Endothelial cell of umbilical vein (primary cell): Measurements from ENCODE around the gene CAMKMT. TPM values are rescaled to one million over a fixed set of nuclear protein-coding genes. Genes with fewer than 3 reads are reported as not detected.

ENCODE experiments used
- BruUV-seq: library from RNA; stranded (reverse); fragments of 400-500 nt; replicated peaks from 2 replicates; lab custom pipeline; 2021; lab: Mats Ljungman, UMichigan
- CTCF ChIA-PET: fragments of 300-600, 350-600 bp; sonication (Branson Sonifier 250); formaldehyde crosslinking; loops from one replicate; lab custom pipeline; 2021; ENCODE audit warnings: antibody characterized with exemption, inconsistent platforms; lab: Charles Lee
- POLR2A ChIA-PET: fragments of 300-600, 350-600 bp; sonication (Branson Sonifier 250); formaldehyde crosslinking; loops from one replicate; lab custom pipeline; 2021; ENCODE audit warnings: antibody characterized with exemption, inconsistent platforms; lab: Charles Lee
- DNase-seq: peaks from one replicate; pipeline ENCODE4 v3.0.0-alpha.2; 2011; ENCODE audit warnings: low read depth, low spot score
- FAIRE-seq: peaks from 2 replicates; lab custom pipeline; 2011; peaks lifted over from hg19 to GRCh38; lab: Jason Lieb, UNC
- H2AFZ ChIP-seq: 2 replicates; pipeline ENCODE4 v1.6.0; 2012; ENCODE audit warnings: low read depth, low read length, control low read depth, inconsistent platforms
- H3K27ac ChIP-seq: 2 replicates; pipeline ENCODE4 v1.5.1; 2011; ENCODE audit warnings: low read depth, mild to moderate bottlenecking, control low read depth, low read length, moderate library complexity; ENCODE audit not compliant: insufficient read depth
- H3K27me3 ChIP-seq, 2 experiments: 2 replicates each; pipeline versions ENCODE4 v1.6.0 to v1.6.1; 2011; ENCODE audit warnings: low read length in 2 of 2, mixed read lengths in 1 of 2; ENCODE audit not compliant: control insufficient read depth in 2 of 2, insufficient read depth in 2 of 2
- H3K36me3 ChIP-seq, 2 experiments: 2 replicates in 1 of 2; 3 replicates in 1 of 2; pipeline ENCODE4 v1.5.1; 2011; ENCODE audit warnings: low read length in 2 of 2, mild to moderate bottlenecking in 1 of 2, moderate library complexity in 1 of 2; ENCODE audit not compliant: control insufficient read depth in 2 of 2, insufficient read depth in 2 of 2; ENCODE audit errors: extremely low read depth in 1 of 2
- H3K4me1 ChIP-seq: 3 replicates; pipeline ENCODE4 v1.5.1; 2011; ENCODE audit warnings: mild to moderate bottlenecking, low read length; ENCODE audit not compliant: control insufficient read depth, insufficient read depth; ENCODE audit errors: extremely low read depth
- H3K4me2 ChIP-seq: 2 replicates; pipeline ENCODE4 v1.6.1; 2011; ENCODE audit warnings: low read length, control low read depth, mixed read lengths; ENCODE audit not compliant: insufficient read depth
- H3K4me3 ChIP-seq, 3 experiments: fragments of 200-600 bp in 1 of 3; sonication (generic), shearing (Covaris generic) in 1 of 3; replicated peaks in 1 of 3; 2 replicates each; pipeline ENCODE4 v1.5.1; 2011 to 2016; ENCODE audit warnings: control low read depth in 3 of 3, low read length in 3 of 3, mild to moderate bottlenecking in 2 of 3, inconsistent platforms in 1 of 3, low read depth in 1 of 3, moderate library complexity in 1 of 3; ENCODE audit not compliant: insufficient read depth in 1 of 3
- H3K79me2 ChIP-seq: 2 replicates; pipeline ENCODE4 v1.6.0; 2012; ENCODE audit warnings: low read length, inconsistent platforms; ENCODE audit not compliant: control insufficient read depth, insufficient read depth
- H3K9ac ChIP-seq: replicated peaks from 2 replicates; pipeline ENCODE3; 2011; ENCODE audit warnings: low read length, control low read depth; ENCODE audit not compliant: insufficient read depth; ENCODE audit errors: extremely low read depth
- H3K9me1 ChIP-seq: replicated peaks from 3 replicates; pipeline ENCODE4 v1.6.0; 2011; ENCODE audit warnings: mild to moderate bottlenecking, low read length; ENCODE audit not compliant: control insufficient read depth, insufficient read depth; ENCODE audit errors: extremely low read depth
- H3K9me3 ChIP-seq: replicated peaks from 2 replicates; pipeline ENCODE4 v1.5.1; 2012; ENCODE audit warnings: low read length, inconsistent platforms; ENCODE audit not compliant: control insufficient read depth, insufficient read depth
- H4K20me1 ChIP-seq: replicated peaks from 2 replicates; pipeline ENCODE3; 2011; ENCODE audit warnings: mild to moderate bottlenecking, low read length; ENCODE audit not compliant: control insufficient read depth, insufficient read depth; ENCODE audit errors: extremely low read depth
- CTCF ChIP-seq, 2 donors: IDR thresholded peaks; 1 replicate in 1 of 2; 2 replicates in 1 of 2; pipeline ENCODE4 v1.5.1; 2011; ENCODE audit warnings: low read length in 2 of 2, mild to moderate bottlenecking in 2 of 2, moderate library complexity in 2 of 2, control low read depth in 1 of 2, inconsistent platforms in 1 of 2, low read depth in 1 of 2; ENCODE audit not compliant: insufficient read depth in 1 of 2; ENCODE audit errors: extremely low read depth in 1 of 2
- EZH2 ChIP-seq: IDR thresholded peaks from 2 replicates; pipeline ENCODE4 v1.6.1; 2012; ENCODE audit warnings: borderline replicate concordance, low read depth, mild to moderate bottlenecking, moderate library complexity, low read length, inconsistent platforms; ENCODE audit not compliant: severe bottlenecking
- FOS ChIP-seq: IDR thresholded peaks from 2 replicates; pipeline ENCODE4 v1.6.1; 2011; ENCODE audit warnings: mild to moderate bottlenecking, low read length, moderate library complexity, borderline replicate concordance; ENCODE audit not compliant: insufficient read depth
- GATA2 ChIP-seq: IDR thresholded peaks from 2 replicates; pipeline ENCODE4 v1.7.0; 2011; ENCODE audit warnings: low read depth, mild to moderate bottlenecking, moderate library complexity, mixed read lengths, low read length; ENCODE audit not compliant: insufficient read length, insufficient read depth
- JUN ChIP-seq: IDR thresholded peaks from 2 replicates; pipeline ENCODE4 v1.6.1; 2011; ENCODE audit warnings: borderline replicate concordance, low read depth; ENCODE audit not compliant: insufficient read length, insufficient read depth
- MAX ChIP-seq: IDR thresholded peaks from 2 replicates; pipeline ENCODE4 v1.6.1; 2011; ENCODE audit not compliant: insufficient read depth, insufficient read length
- MYC ChIP-seq: IDR thresholded peaks from one replicate; pipeline ENCODE4 v1.6.1; 2011; ENCODE audit warnings: mild to moderate bottlenecking, low read depth, low read length
- POLR2A ChIP-seq: IDR thresholded peaks from 2 replicates; pipeline ENCODE4 v1.6.1; 2012; ENCODE audit warnings: low read depth, mild to moderate bottlenecking, control low read depth, low read length
- POLR2AphosphoS5 ChIP-seq: IDR thresholded peaks from 2 replicates; pipeline ENCODE4 v1.6.1; 2012; ENCODE audit warnings: low read depth, mild to moderate bottlenecking, control low read depth, low read length, moderate library complexity; ENCODE audit not compliant: insufficient read depth
- dilution Hi-C: fragments of 300-500 bp; cut with MboI; formaldehyde crosslinking; loops from one replicate; pipeline ENCODE4 v1.15.0; 2019; ENCODE audit warnings: low sequenced_read_pairs; ENCODE audit not compliant: extremely low pct_ligation_motif_present
- intact Hi-C: fragments of 100-400 bp; cut with micrococcal nuclease; formaldehyde crosslinking; loops from one replicate; pipeline ENCODE4 v1.10.0; 2022
- polyA plus RNA-seq, 4 experiments: library from polyadenylated mRNA; depleted of rRNA in 3 of 4; stranded (reverse) in 3 of 4; unstranded in 1 of 4; fragments of >200 nt; gene quantifications; 2 replicates each; pipeline versions ENCODE4 v1.2.1 to v1.2.3, GENCODE V29; 2011 to 2012; ENCODE audit warnings: missing spikeins in 1 of 4
- total RNA-seq: library from RNA; stranded (reverse); gene quantifications from 2 replicates; pipeline ENCODE4 v1.2.3, GENCODE V29; 2021

CAMKMT gene
- total and polyA plus RNA-seq, 2 donors (not counting 3 experiments of a cell fraction or from before 2014, with no cell fraction given) = 4.1 to 10.7 TPM

- TF ChIP-seq POLR2AphosphoS5 (no peak), EZH2 (peak; percentile 57)
- no peak overlapping the region for H3K9ac ChIP-seq
- H3K27ac ChIP-seq = no peak overlapping the region
- no peak overlapping the region for H3K4me3 ChIP-seq
- peaks cover 17% of the 10 kb centered on the region for H3K4me1 ChIP-seq
- no peak overlapping the region for H3K4me2 ChIP-seq
- intact Hi-C loops (loop anchor here (10.0 kb wide), 1 partner anchor 441 kb away; the partner anchor contains the start of genes CAMKMT and PREPL), dilution Hi-C loops (no loop called here)
- CTCF ChIA-PET = no interaction called here
- H3K9me3 ChIP-seq = no peaks in the 10 kb centered on the region
- H3K36me3 ChIP-seq = no peaks in the 10 kb centered on the region
- DNase-seq (no peak), FAIRE-seq (no peak)
- H3K9me1 ChIP-seq = no peaks in the 10 kb centered on the region
- H3K27me3 ChIP-seq = peaks cover 65 to 88% of the 10 kb centered on the region in 2 experiments
- no peaks in the 10 kb centered on the region for H3K79me2 ChIP-seq
- POLR2A ChIA-PET = no interaction called here
- BruUV-seq = no TSS peak
- no peak overlapping the region for H2AFZ ChIP-seq
- H4K20me1 ChIP-seq = peaks cover 4% of the 10 kb centered on the region
Measured at GRCh38 chr2:44805401-44806235, 443.9 kb downstream of the CAMKMT start.

GRCh38 chr2:44807201-44808025, 445.7 kb downstream of the CAMKMT start:
- Histone ChIP-seq H3K9me3 (no peaks in the 10 kb centered on the region), H3K9me1 (no peaks in the 10 kb centered on the region), H3K36me3 (no peaks in the 10 kb centered on the region), H3K9ac (no peak overlapping the region), H3K27ac (no peak overlapping the region), H4K20me1 (peaks cover 4% of the 10 kb centered on the region), H3K79me2 (no peaks in the 10 kb centered on the region), H3K4me1 (peaks cover 3% of the 10 kb centered on the region), H3K27me3 (peaks cover 56 to 71% of the 10 kb centered on the region in 2 experiments), H2AFZ (no peak overlapping the region), H3K4me2 (no peak overlapping the region), H3K4me3 (no peak overlapping the region)
- no TSS peak for BruUV-seq
- TF ChIP-seq POLR2A = no peak
- no peak for TF ChIP-seq MYC
- TF ChIP-seq MAX = no peak
- TF ChIP-seq FOS = no peak
- TF ChIP-seq JUN = no peak
- no peak for TF ChIP-seq CTCF (IDR thresholded peaks at IDR 0.05; ENCODE audit: extremely low read depth in 1 of 2, insufficient read depth in 1 of 2, low read depth in 1 of 2, low read length in 2 of 2)
- TF ChIP-seq EZH2 = no peak
- no peak for TF ChIP-seq GATA2
- no peak for TF ChIP-seq POLR2AphosphoS5
- intact Hi-C loops (loop anchor here (10.0 kb wide), 1 partner anchor 443 kb away; the partner anchor contains the start of genes CAMKMT and PREPL), dilution Hi-C loops (no loop called here)
- ChIA-PET CTCF (no interaction called here), POLR2A (no interaction called here)
- FAIRE-seq (peak; percentile 40), DNase-seq (peak; percentile 4)
